K562 (cell line): ENCODE results near the gene CENPT. TPM values are rescaled to one million over a fixed set of nuclear protein-coding genes. Genes with fewer than 3 reads are reported as not detected.

Experiments used
- ATAC-seq: fragments of 200-7000 bp; cut with Tn5 transposase; 3 replicates; pipeline ENCODE4 v1.9.1; 2020; ENCODE audit warnings: moderate library complexity
- BruUV-seq: library from RNA; stranded (reverse); fragments of 400-500 nt; replicated peaks from 2 replicates; lab custom pipeline; 2021; lab: Mats Ljungman, UMichigan
- CTCF ChIA-PET: fragments of 300-600 bp; formaldehyde crosslinking; extraction: SDS; loops from one replicate; lab custom pipeline; 2021; ENCODE audit warnings: low intra/inter-chr PET ratio; lab: Yijun Ruan, JAX
- POLR2A ChIA-PET: fragments of 300-600, 350-650 bp; sonication (Branson Sonifier 250); formaldehyde crosslinking; extraction: SDS; loops from one replicate; lab custom pipeline; 2021; ENCODE audit warnings: antibody characterized with exemption, inconsistent platforms; lab: Yijun Ruan, JAX
- DNase-seq, 4 experiments: peaks; one replicate each; pipeline versions ENCODE4 v3.0.0 to v3.0.0-alpha.2; 2011 to 2018; ENCODE audit warnings: low spot score in 3 of 4, mixed read lengths in 3 of 4; ENCODE audit errors: extremely low read depth in 1 of 4
- FAIRE-seq: peaks from 2 replicates; lab custom pipeline; 2011; peaks lifted over from hg19 to GRCh38; lab: Jason Lieb, UNC
- H2AFZ ChIP-seq: 2 replicates; pipeline ENCODE4 v1.6.0; 2011; ENCODE audit warnings: low read depth, low read length, control low read depth, inconsistent platforms
- H3K27ac ChIP-seq: fragments of 200-600 bp; 3 replicates; pipeline ENCODE4 v1.8.0; 2011; ENCODE audit warnings: low read depth, mild to moderate bottlenecking, control low read depth, inconsistent platforms, low read length, moderate library complexity, mixed read lengths; ENCODE audit errors: extremely low read depth
- H3K27me3 ChIP-seq, 2 experiments: fragments of 300-600 bp in 1 of 2; 2 replicates in 1 of 2; 3 replicates in 1 of 2; pipeline versions ENCODE4 v1.6.0 to v1.8.0; 2011; ENCODE audit warnings: inconsistent platforms in 2 of 2, low read length in 2 of 2, mild to moderate bottlenecking in 1 of 2, mixed read lengths in 1 of 2, moderate library complexity in 1 of 2; ENCODE audit not compliant: control insufficient read depth in 2 of 2, insufficient read depth in 2 of 2
- H3K36me3 ChIP-seq: fragments of 300-600 bp; 3 replicates; pipeline ENCODE4 v1.8.0; 2011; ENCODE audit warnings: mild to moderate bottlenecking, low read length, inconsistent platforms; ENCODE audit not compliant: control insufficient read depth, insufficient read depth
- H3K4me1 ChIP-seq, 2 experiments: fragments of 200-600 bp in 1 of 2; replicated peaks in 1 of 2; 2 replicates in 1 of 2; 3 replicates in 1 of 2; pipeline versions ENCODE4 v1.5.1 to v1.8.0; 2011; ENCODE audit warnings: inconsistent platforms in 2 of 2, low read length in 2 of 2, mild to moderate bottlenecking in 1 of 2, mixed read lengths in 1 of 2, moderate library complexity in 1 of 2; ENCODE audit not compliant: control insufficient read depth in 2 of 2, insufficient read depth in 2 of 2
- H3K4me2 ChIP-seq: 2 replicates; pipeline ENCODE4 v1.6.1; 2011; ENCODE audit warnings: low read length, control low read depth, inconsistent platforms, mixed read lengths; ENCODE audit not compliant: insufficient read depth
- H3K4me3 ChIP-seq: fragments of 200-600 bp; sonication (generic), shearing (Covaris generic); 2 replicates; pipeline ENCODE4 v1.5.1; 2016; ENCODE audit warnings: control low read depth, inconsistent platforms
- H3K79me2 ChIP-seq: fragments of 200-600 bp; 3 replicates; pipeline ENCODE4 v1.8.0; 2011; ENCODE audit warnings: low read length, inconsistent platforms; ENCODE audit not compliant: control insufficient read depth, insufficient read depth
- H3K9ac ChIP-seq, 2 experiments: 2 replicates each; pipeline versions ENCODE4 v1.6.0 to v1.6.1; 2011; ENCODE audit warnings: low read depth in 2 of 2, low read length in 2 of 2, control low read depth in 1 of 2, inconsistent platforms in 1 of 2, mild to moderate bottlenecking in 1 of 2, mixed read lengths in 1 of 2; ENCODE audit not compliant: insufficient read depth in 1 of 2
- H3K9me1 ChIP-seq: one replicate; pipeline ENCODE4 v1.6.0; 2011; ENCODE audit warnings: inconsistent platforms, mild to moderate bottlenecking, low read length, moderate library complexity; ENCODE audit not compliant: control insufficient read depth, insufficient read depth
- H3K9me3 ChIP-seq: replicated peaks from 2 replicates; pipeline ENCODE4 v1.5.1; 2011; ENCODE audit warnings: low read depth, low read length, inconsistent platforms; ENCODE audit not compliant: control insufficient read depth, insufficient read depth
- H4K20me1 ChIP-seq: replicated peaks from 2 replicates; pipeline ENCODE4 v1.6.1; 2011; ENCODE audit warnings: low read length, inconsistent platforms, mixed read lengths; ENCODE audit not compliant: control insufficient read depth, insufficient read depth
- GABPB1 ChIP-seq: sonication (generic); formaldehyde crosslinking; IDR thresholded peaks from 2 replicates; pipeline ENCODE4 v1.8.0; 2022; ENCODE audit warnings: mild to moderate bottlenecking, missing genetic modification reagents
- HNRNPL ChIP-seq: fragments of 200-400 bp; formaldehyde crosslinking; IDR thresholded peaks from 2 replicates; pipeline ENCODE4 v1.6.1; 2017; ENCODE audit warnings: low read depth, mild to moderate bottlenecking, low read length
- HSF4 ChIP-seq: fragments of 250-450 bp; sonication (Bioruptor Pico); IDR thresholded peaks from 2 replicates; pipeline ENCODE4 v2.1.2; 2022; ENCODE audit warnings: mild to moderate bottlenecking, moderate library complexity, borderline replicate concordance
- MAFF ChIP-seq: IDR thresholded peaks from 2 replicates; pipeline ENCODE4 v1.6.1; 2012; ENCODE audit warnings: low read length, improper control_type of control experiment
- NFE2 ChIP-seq: IDR thresholded peaks from 2 replicates; pipeline ENCODE4 v1.6.1; 2014; ENCODE audit warnings: antibody characterized with exemption, low read depth
- POLR2AphosphoS5 ChIP-seq: IDR thresholded peaks from 2 replicates; pipeline ENCODE4 v1.6.1; 2011; ENCODE audit warnings: mild to moderate bottlenecking, low read depth, low read length, moderate library complexity; ENCODE audit not compliant: control insufficient read depth, insufficient read depth
- STAT5B ChIP-seq: fragments of 250-450 bp; sonication (Bioruptor Pico); IDR thresholded peaks from 2 replicates; pipeline ENCODE4 v1.8.0; 2021; ENCODE audit warnings: mild to moderate bottlenecking, inconsistent platforms
- TCF7 ChIP-seq: sonication (generic); IDR thresholded peaks from 2 replicates; pipeline ENCODE4 v1.6.1; 2016; ENCODE audit warnings: antibody characterized with exemption, borderline replicate concordance
- ZC3H11A ChIP-seq: IDR thresholded peaks from 2 replicates; pipeline ENCODE4 v1.6.1; 2012; ENCODE audit warnings: low read depth, low read length, improper control_type of control experiment
- WGBS: fragments of 100-300 bp; shearing (Covaris generic); methylation state at CpG from one replicate; pipeline ENCODE4 v1.1.6; 2016; ENCODE audit warnings: low coverage, mixed read lengths; ENCODE audit not compliant: insufficient coverage; ENCODE audit errors: missing lambda C conversion rate; 5-methylcytosine and 5-hydroxymethylcytosine counted together
- in situ Hi-C: fragments of 300-500 bp; cut with MboI; formaldehyde crosslinking; loops from 4 replicates; pipeline ENCODE4 v1.15.0; 2018; ENCODE audit warnings: inconsistent platforms, mixed read lengths
- intact Hi-C: fragments of 100-400 bp; cut with micrococcal nuclease; formaldehyde crosslinking; loops from 2 replicates; pipeline ENCODE4 v1.14.2; 2022
- polyA plus RNA-seq, 8 experiments: library from polyadenylated mRNA; depleted of rRNA in 4 of 8; stranded (reverse) in 5 of 8; unstranded in 3 of 8; fragments of >200 nt; fragmentation: Nextera tagmentation in 2 of 8; fragmentation: Illumina TruSeq in 1 of 8; extraction: Ambion mirVana in 2 of 8; extraction: Trizol in 1 of 8; gene quantifications; 2 replicates each; pipeline versions ENCODE4 v1.2.1 to v1.2.3, GENCODE V29; 2011 to 2014; ENCODE audit warnings: inconsistent platforms in 1 of 8, missing spikeins in 1 of 8
- total RNA-seq, 7 experiments: library from RNA; depleted of rRNA in 6 of 7; stranded (reverse); fragments of >200 nt in 6 of 7; fragmentation: Illumina TruSeq in 2 of 7; extraction: Trizol in 2 of 7; gene quantifications; 2 replicates each; pipeline versions ENCODE4 v1.2.1 to v1.2.3, GENCODE V29; 2011 to 2021; ENCODE audit warnings: low replicate concordance in 1 of 7
- TF ChIP-seq, protein P1 (sequence below): sonication (generic); formaldehyde crosslinking; IDR thresholded peaks from 2 replicates; pipeline ENCODE4 v1.8.1; 2023; ENCODE audit warnings: mild to moderate bottlenecking, missing genetic modification reagents
- TF ChIP-seq, protein P2 (sequence below): fragments of 450-650 bp; conservative IDR thresholded peaks from 2 replicates; pipeline ENCODE4 v1.6.1; 2016; ENCODE audit warnings: missing genetic modification characterization, low read depth, mild to moderate bottlenecking, missing compliant biosample characterization, moderate library complexity
- TF ChIP-seq, protein P3 (sequence below): IDR thresholded peaks from 3 replicates; pipeline ENCODE4 v1.6.1; 2011; ENCODE audit warnings: borderline replicate concordance, mild to moderate bottlenecking; ENCODE audit not compliant: insufficient read length, insufficient read depth
- TF ChIP-seq, protein P4 (sequence below): sonication (generic); IDR thresholded peaks from 2 replicates; pipeline ENCODE4 v1.6.1; 2016
- TF ChIP-seq, protein P5 (sequence below): sonication (generic); formaldehyde crosslinking; IDR thresholded peaks from 2 replicates; pipeline ENCODE4 v1.8.0; 2023; ENCODE audit warnings: mild to moderate bottlenecking, missing genetic modification reagents

The CENPT gene
- total and polyA plus RNA-seq, 9 of the 15 experiments (the other 6 are each of a cell fraction or from before 2014, with no cell fraction given) = 3.6 to 94.2 (median 44.1) TPM

DNA sequence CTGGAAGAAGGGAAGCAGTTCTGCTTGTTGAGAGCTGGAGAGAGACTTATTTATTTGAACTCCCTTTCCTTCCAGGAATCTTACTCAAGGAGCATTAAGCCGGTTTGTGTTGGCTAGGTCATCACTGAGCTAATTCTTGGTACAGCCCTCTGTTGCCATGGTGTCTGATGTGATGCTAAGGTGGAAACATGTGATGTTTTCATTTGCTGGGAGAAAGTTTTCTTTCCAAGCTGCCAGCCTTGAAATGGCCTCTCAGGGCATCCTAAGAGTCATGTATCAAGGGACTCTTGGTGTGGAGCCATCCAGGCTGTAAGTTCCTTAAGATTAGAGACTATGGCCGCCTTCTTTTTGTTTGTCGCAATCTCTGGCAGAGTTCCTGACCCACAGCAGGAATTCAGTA lies 49.7 kb upstream of the CENPT start:
- Histone ChIP-seq H3K27me3 (no peaks in the 10 kb centered on the region), H3K27ac (no peak overlapping the region), H3K4me1 (peaks cover 5 to 16% of the 10 kb centered on the region in 2 experiments; a peak in 3 of 5 replicates), H4K20me1 (peaks cover 7% of the 10 kb centered on the region; the same call in 1 of the 2 replicates), H3K79me2 (peaks cover 63% of the 10 kb centered on the region), H3K9me3 (no peaks in the 10 kb centered on the region), H3K4me2 (no peak overlapping the region), H3K4me3 (no peak overlapping the region), H3K9me1 (no peaks in the 10 kb centered on the region), H3K9ac (no peak overlapping the region), H2AFZ (no peak overlapping the region), H3K36me3 (0 out of 3 replicates have a peak, but pooled peaks cover 3% of the 10 kb centered on the region)
- FAIRE-seq (no peak), ATAC-seq (no peak), DNase-seq (no peak)
- WGBS = 74% methylated on average over 3 of the region's 3 CpGs
- POLR2A ChIA-PET = interaction anchor here (0.6 to 2.1 kb wide), 5 partner anchors 11 to 237 kb away, joined by 3 to 13 read pairs (median 4); partner anchors contain the start of gene ACD
- no TSS peak for BruUV-seq
- CTCF ChIA-PET = interaction anchor here (0.6 kb wide), 1 partner anchor 432 kb away, joined by 3 read pairs; no protein-coding TSS in a partner anchor
- in situ Hi-C loops (no loop called here), intact Hi-C loops (no loop called here)
- TF ChIP-seq, protein P1, sequence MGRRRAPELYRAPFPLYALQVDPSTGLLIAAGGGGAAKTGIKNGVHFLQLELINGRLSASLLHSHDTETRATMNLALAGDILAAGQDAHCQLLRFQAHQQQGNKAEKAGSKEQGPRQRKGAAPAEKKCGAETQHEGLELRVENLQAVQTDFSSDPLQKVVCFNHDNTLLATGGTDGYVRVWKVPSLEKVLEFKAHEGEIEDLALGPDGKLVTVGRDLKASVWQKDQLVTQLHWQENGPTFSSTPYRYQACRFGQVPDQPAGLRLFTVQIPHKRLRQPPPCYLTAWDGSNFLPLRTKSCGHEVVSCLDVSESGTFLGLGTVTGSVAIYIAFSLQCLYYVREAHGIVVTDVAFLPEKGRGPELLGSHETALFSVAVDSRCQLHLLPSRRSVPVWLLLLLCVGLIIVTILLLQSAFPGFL (CRISPR knock-in tag) = no peak
- TF ChIP-seq, protein P2, sequence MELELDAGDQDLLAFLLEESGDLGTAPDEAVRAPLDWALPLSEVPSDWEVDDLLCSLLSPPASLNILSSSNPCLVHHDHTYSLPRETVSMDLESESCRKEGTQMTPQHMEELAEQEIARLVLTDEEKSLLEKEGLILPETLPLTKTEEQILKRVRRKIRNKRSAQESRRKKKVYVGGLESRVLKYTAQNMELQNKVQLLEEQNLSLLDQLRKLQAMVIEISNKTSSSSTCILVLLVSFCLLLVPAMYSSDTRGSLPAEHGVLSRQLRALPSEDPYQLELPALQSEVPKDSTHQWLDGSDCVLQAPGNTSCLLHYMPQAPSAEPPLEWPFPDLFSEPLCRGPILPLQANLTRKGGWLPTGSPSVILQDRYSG (tag) = no peak
- TF ChIP-seq TCF7 (no peak), NFE2 (no peak), HNRNPL (no peak), HSF4 (no peak), STAT5B (no peak), POLR2AphosphoS5 (no peak), MAFF (no peak), ZC3H11A (no peak), GABPB1 (CRISPR knock-in tag) (no peak)
- TF ChIP-seq, protein P3, sequence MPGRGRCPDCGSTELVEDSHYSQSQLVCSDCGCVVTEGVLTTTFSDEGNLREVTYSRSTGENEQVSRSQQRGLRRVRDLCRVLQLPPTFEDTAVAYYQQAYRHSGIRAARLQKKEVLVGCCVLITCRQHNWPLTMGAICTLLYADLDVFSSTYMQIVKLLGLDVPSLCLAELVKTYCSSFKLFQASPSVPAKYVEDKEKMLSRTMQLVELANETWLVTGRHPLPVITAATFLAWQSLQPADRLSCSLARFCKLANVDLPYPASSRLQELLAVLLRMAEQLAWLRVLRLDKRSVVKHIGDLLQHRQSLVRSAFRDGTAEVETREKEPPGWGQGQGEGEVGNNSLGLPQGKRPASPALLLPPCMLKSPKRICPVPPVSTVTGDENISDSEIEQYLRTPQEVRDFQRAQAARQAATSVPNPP = no peak
- TF ChIP-seq, protein P4, sequence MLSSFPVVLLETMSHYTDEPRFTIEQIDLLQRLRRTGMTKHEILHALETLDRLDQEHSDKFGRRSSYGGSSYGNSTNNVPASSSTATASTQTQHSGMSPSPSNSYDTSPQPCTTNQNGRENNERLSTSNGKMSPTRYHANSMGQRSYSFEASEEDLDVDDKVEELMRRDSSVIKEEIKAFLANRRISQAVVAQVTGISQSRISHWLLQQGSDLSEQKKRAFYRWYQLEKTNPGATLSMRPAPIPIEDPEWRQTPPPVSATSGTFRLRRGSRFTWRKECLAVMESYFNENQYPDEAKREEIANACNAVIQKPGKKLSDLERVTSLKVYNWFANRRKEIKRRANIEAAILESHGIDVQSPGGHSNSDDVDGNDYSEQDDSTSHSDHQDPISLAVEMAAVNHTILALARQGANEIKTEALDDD = no peak
- TF ChIP-seq, protein P5, sequence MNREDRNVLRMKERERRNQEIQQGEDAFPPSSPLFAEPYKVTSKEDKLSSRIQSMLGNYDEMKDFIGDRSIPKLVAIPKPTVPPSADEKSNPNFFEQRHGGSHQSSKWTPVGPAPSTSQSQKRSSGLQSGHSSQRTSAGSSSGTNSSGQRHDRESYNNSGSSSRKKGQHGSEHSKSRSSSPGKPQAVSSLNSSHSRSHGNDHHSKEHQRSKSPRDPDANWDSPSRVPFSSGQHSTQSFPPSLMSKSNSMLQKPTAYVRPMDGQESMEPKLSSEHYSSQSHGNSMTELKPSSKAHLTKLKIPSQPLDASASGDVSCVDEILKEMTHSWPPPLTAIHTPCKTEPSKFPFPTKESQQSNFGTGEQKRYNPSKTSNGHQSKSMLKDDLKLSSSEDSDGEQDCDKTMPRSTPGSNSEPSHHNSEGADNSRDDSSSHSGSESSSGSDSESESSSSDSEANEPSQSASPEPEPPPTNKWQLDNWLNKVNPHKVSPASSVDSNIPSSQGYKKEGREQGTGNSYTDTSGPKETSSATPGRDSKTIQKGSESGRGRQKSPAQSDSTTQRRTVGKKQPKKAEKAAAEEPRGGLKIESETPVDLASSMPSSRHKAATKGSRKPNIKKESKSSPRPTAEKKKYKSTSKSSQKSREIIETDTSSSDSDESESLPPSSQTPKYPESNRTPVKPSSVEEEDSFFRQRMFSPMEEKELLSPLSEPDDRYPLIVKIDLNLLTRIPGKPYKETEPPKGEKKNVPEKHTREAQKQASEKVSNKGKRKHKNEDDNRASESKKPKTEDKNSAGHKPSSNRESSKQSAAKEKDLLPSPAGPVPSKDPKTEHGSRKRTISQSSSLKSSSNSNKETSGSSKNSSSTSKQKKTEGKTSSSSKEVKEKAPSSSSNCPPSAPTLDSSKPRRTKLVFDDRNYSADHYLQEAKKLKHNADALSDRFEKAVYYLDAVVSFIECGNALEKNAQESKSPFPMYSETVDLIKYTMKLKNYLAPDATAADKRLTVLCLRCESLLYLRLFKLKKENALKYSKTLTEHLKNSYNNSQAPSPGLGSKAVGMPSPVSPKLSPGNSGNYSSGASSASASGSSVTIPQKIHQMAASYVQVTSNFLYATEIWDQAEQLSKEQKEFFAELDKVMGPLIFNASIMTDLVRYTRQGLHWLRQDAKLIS = no peak
